Activated CD8-positive, alpha-beta memory T cell treated with anti-CD3 and anti-CD28 coated beads, Interleukin-2, amount 50 U/mL, for 24 hours (primary cell): Measurements from ENCODE around the gene DEPDC5.
"Not testable (repeated sequence)": the region's sequence is repeated elsewhere in the genome, so short reads cannot be mapped to it uniquely, and the experiment has no call there.

Source experiments
- DNase-seq: peaks from one replicate; pipeline ENCODE4 v3.0.0-alpha.2; 2020; ENCODE audit errors: extremely low read depth

DEPDC5 gene

DNA sequence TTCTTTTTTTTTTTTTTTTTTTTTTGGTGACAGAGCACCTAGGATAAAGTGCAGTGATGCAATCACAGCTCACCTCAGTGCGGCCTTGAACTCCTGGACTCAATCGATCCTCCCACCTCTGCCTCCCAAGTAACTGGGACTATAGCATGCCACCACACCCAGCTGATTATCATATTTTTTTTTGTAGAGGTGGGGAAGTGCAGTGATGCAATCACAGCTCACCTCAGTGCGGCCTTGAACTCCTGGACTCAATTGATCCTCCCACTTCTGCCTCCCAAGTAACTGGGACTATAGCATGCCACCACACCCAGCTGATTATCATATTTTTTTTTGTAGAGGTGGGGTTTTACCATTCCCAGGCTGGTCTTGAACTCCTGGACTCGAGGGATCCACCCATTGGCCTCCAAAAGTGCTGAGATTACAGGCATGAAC, 61.6 kb downstream of the DEPDC5 start:
- not testable (repeated sequence) for DNase-seq

DNA sequence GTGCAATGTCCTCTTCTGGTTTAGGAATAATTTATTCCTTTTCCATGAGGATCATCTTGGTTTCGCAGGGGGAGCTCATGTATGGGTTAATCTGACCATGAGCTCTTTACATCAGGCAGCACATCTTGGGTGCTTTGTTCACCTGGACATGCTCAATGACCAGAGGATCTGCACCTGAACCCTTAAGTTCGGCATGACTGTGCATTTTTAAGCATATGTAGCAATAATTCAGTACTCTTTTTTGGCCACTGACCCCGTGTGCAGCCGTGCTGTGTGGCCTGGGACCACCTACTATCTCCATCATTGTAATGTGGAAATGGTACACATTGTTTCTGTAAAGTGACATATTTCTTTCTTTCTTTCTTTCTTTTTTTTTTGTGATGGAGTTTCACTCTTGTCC, 62.9 kb downstream of the DEPDC5 start:
- no peak for DNase-seq

DNA sequence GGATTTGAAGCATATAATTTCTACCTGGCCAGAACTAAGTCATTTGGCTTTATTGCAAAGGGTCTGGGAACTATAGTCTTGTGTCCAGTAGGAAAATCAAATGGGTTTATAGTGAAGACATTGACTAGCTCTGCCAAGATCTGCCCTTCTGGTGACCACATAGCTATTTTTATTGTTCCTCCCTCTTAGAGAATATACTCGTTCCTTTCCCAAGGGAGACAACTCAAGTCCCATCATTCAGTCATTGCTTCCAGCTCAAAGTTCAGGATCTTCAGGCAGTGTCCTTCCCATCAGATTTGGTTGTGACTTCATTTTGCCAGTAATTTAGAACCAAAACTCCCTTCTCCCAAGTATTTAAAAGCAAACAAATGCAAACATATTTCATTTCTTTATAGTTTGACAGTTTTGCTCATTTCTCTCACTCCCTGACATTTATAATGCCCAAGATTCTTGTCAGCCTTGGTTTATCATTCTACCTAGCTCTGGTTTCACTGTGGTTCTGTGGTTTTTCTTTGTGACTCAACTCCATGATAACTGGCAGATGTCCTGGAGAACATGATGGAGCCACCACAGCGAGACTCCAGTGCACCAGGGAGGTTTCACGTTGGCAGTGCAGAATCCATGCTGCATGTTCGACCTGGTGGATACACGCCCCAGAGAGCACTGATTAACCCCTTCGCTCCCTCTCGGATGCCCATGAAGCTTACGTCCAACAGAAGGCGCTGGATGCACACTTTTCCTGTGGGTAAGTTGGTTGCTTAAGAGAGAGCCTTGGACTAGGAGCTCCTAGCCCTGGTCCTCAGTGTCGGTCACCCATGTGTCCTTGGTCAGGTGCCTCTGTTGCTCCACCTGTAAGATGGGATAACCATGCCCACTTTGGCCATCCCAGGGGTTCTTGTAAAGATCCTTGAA, 64.9 kb downstream of the DEPDC5 start:
- no peak for DNase-seq

DNA sequence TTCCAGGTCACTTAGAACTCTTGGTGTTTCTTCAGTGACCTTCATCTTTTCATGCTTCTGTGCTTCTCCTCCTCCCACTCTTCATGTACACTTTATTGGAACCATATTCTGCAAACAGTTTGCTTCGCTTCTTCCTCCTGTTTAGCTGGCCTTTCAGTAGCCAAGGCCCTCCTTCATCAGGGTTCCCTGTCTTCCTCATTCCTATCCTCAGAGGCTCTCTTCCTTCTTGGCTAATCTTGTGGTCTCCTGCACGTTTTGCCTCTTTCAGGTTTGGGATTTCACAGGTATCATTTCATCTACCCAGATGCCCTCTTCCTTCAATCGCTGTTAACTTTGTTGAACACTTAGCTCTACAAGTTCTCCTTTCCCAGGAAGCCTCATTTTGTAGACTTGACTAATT, 66.8 kb downstream of the DEPDC5 start:
- no peak for DNase-seq

DNA sequence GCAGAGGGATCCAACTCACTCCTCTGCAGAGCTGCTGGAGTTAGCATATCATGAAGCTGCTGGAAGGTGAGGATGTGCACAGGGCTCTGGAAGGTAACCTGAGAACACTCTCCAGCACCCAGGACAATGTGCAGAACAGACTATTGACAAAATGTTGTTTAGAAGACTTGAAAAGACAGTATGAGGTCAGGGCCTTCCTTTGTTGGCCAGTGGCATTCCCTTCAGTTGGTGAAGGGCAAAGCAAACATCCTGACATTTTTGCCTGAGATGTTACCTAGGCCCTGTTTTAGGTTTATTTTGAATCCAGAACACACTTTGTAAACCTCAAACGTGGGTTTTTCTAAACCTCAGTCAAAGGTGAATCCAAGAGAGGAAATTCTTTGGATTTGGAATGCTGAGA, 67.8 kb downstream of the DEPDC5 start:
- no peak for DNase-seq

DNA sequence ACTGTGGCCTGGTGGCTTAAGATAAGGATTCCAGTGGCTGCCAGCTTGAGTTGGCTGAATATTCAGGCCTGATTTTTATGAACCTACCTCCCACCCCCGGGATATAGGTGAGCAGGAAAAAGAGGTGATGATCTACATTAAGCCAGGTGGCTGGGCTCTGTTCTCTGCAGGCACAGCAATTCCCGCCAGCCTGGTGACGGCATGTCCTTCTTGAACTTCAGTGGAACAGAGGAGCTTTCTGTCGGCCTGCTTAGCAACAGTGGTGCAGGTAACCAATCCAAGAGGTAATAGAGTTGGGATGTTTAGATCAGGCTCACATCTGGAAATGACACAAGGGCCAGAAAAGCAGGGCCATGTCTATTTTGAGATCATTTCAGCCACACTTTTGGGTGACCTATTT, 68.7 kb downstream of the DEPDC5 start:
- no peak for DNase-seq

DNA sequence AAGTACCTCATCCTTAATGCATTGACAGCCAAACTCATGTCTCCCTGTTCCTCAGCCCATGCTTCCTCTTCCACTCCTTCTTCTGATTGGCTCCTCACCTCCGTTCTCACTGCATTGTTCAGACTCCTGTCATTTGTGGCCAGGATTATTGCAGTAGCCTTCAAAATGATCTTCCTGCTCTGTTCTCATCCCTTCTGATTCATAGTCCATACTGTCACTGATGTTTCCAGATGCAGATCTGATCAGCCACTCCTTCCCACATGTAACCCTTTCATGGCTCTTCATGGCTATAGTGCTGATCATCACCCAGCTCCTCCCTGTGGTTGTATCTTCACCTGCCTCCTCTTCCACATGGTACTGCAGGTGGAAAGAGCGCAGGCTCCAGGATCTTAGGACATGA, 71.7 kb downstream of the DEPDC5 start:
- no peak for DNase-seq

DNA sequence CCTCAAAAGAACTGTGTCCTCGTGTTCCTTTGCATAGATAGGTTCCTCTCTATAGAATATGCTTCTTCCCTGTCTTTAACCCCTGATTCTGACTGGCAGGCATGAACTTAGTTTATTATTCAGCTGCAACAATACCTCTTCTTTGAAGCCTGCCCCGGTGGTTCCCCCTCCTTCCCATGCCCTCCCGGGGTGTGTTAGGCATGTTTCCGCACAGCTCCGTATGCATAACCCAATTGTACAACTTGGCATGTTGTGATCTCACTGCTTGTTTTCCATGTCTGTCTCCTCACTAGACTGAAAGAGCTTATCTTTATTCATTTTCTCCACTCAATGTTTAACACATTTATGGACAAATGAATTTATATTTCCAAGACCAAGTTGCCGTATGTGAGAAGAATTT, 72.6 kb downstream of the DEPDC5 start:
- DNase-seq: no peak

DNA sequence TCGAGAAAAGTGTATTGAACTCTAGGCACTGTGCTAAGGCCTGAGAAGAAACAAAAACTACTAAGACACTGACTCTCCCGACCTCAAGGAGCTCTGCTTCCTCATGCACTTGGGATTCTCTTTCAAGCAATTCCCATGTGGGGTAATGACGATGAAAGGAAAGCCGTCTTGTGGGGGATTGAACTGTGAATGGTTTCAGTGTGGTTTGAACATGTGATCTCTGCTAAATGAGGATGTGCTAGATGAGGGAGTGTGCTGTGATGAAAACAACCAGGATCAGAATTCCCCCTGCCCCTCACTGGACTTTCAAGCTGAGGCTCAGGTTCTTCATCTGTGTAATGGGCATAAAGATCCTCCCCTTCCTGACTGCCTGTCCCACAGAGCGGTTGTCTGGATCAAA, 74.9 kb downstream of the DEPDC5 start:
- DNase-seq: no peak

DNA sequence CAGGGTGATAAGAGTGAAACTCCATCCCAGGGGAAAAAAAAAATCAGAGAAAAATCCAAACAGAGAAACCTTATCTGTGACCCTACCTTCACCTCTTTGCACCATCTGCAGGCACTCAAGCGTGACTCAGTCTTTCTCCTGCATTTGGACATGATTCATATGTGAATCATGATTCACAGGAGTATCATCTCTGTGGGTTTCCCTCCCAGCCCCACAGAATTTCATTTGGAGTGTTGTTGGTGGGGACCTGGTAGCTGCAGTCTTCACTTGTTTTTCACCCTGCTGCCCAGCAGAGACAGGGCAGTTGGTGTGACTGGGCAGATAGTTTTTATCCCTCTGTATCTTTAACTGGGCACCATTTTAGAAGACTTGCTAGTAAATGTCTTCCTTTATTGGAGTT, 75.7 kb downstream of the DEPDC5 start:
- peak; percentile 20 for DNase-seq

DNA sequence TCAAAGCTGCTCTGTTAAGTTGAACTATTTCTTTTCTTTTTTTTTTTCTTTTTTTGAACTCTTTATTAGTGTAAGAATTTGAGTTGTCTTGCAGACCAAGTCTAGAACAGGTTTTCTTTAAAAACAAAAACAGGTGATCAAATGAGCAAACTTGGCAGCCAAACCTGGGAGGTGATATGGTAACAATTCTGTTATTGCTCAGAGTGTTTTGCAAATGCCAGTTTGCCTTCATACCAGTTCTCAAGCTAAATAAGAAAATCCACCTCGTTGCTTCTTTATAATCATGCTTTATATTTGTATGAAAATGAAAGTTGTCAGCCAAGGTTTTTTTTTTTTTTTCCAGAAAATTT, 76.9 kb downstream of the DEPDC5 start:
- DNase-seq: no peak

DNA sequence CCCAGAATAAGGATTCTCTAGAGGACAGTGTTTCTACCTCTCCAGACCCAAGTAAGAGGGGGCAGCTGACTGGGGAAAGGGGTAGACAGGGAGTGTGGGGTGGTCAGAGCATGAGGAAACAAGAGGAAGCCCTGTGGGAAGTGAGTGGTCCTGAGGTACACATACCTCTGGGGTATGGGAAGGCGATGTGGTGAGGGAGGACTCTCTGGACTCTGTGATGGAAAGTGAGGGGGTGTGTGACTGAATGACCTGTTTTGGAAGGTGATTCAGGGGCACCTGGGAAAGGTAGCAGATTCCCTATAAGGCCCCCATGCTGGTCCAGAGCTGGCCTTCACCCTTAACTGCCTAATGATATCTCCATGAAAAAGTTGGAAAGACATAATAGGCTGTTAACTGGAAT, 80.1 kb downstream of the DEPDC5 start:
- no peak for DNase-seq

DNA sequence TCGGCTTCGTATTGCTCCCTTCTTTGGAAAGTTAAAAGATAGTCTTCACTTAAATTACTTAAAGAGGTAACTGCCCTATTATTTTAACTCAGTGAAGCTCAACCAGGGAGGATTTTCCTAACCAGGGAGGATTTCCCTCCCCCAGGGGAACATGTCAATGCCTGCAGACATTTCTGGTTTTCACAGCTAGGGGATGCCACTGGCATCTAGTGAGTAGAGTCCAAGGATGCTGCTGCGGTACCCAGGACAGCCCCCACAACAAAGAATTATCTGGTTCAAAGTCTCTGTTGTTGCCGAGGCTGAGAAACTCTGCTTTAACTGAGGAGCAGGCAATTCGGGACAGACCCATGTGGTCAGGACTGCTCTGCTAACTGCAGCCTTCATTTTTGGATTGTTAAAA, 82.2 kb downstream of the DEPDC5 start:
- DNase-seq: no peak

DNA sequence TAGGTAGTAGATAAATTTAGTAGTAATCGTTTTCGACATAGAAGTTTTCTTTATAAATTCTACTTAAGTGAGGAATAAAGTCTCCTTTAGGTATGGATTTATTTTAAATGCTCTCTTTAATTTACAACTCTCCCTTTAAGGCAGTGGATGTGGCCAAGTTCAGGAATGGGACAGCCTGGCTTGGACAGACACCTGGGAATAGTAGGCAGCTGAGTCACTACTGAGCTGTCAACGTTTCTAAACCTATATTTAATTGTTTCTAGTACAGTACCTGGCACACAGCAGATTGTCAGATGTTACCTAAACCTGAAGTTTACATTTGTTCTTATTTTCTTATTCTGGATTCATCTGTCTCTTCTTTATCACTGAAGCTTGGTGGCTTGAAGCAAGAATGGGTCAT, 85.1 kb downstream of the DEPDC5 start:
- no peak for DNase-seq

DNA sequence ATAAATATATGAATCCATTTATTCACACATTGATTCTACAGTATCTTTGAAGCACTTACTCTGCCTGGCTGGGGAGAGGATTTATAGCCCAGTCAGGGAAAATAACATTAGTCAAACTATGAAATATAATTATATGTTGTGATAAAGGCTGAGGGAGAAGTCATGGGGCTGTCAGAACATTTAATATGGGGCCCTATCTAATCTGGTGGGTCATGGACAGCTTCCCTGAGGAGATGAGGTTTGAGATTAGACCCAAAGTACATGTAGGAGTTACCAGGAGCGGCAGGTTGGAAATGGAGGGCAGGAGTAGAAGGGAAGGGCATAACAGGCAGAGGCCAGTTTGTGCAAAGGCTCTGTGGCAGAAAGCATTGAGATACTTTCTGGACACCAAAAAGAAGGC, 86.2 kb downstream of the DEPDC5 start:
- DNase-seq: no peak

DNA sequence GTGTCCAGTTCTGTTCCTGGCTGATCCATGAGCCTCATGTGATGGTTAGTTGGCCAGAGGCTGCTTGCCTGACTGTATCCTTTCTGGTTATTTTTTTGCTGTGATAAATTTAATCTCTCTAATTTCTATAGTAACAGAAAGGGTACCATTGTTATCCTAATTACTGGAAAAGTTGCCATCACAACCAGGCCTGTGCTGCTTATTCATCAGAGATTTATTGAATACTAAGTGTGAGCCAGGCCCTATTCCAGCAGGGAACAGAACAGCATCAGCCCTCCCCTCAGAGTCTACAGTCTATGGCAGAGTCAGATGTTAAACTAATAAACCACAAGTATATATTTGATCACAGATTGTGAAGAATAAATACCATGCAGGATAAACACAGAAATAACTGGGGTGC, 86.8 kb downstream of the DEPDC5 start:
- no peak for DNase-seq

DNA sequence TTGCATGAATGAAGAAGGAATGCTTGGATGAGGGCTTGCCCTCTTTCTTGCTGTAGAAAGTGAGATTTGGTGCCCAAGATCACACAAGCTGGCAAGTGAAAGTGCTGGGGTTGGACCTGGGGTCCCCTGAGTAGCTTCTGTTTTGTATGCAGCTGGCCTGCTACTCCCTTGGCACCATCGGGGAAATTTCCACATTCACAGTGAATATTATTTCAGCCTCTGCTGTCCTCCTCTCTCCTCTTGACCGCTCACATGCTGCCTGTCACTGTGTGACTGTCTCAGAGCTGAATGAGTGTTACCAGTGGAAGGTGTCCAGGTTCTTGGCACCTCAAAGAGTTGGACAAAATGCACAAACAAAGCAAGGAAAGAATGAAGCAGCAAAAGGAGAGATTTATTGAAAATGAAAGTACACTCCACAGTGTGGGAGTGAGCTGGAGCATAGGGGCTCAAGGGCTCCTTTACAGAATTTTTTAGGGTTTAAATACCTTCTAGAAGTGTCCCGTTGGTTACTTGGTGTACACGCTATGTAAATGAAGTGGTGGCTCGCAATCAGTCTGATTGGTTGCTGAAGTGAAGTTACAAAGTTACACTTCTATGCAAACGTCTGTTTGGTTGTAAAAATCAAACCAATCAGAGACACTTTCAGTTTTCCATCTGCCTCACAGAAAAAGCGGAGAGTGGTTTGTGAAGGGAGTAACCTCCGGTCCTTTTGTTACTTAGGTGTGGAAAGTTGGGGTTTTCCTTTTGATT, 87.4 kb downstream of the DEPDC5 start:
- no peak for DNase-seq

DNA sequence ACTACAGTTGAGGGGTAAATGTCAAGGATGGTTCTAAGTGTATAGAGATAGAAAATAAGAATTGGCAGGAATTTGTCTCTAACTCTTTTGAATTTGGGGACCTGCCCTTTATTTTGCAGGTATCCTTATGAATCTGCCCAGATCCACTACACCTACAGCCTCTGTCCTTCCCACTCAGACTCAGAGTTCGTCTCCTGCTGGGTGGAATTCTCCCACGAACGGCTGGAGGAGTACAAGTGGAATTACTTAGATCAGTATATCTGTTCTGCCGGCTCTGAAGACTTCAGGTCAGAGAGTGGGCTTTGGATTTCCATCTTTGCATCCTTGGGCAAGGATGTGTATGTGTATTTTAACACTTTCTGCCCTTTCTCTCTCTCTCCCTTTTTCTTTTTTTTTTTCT, 89.7 kb downstream of the DEPDC5 start:
- DNase-seq: no peak

DNA sequence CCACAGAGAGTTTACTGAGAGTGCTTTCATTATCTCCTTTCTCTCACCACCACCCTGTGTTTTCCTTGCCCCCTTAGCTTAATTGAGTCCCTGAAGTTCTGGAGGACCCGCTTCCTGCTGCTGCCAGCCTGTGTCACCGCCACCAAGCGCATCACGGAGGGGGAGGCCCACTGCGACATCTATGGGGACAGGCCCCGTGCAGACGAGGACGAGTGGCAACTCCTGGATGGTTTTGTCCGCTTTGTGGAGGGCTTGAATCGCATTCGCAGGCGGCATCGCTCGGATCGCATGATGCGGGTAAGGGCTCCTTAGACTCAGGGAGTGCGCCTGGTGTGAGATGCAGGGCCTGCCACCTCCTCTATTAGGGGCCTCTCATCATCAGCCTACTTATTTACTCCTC, 91.1 kb downstream of the DEPDC5 start:
- no peak for DNase-seq

DNA sequence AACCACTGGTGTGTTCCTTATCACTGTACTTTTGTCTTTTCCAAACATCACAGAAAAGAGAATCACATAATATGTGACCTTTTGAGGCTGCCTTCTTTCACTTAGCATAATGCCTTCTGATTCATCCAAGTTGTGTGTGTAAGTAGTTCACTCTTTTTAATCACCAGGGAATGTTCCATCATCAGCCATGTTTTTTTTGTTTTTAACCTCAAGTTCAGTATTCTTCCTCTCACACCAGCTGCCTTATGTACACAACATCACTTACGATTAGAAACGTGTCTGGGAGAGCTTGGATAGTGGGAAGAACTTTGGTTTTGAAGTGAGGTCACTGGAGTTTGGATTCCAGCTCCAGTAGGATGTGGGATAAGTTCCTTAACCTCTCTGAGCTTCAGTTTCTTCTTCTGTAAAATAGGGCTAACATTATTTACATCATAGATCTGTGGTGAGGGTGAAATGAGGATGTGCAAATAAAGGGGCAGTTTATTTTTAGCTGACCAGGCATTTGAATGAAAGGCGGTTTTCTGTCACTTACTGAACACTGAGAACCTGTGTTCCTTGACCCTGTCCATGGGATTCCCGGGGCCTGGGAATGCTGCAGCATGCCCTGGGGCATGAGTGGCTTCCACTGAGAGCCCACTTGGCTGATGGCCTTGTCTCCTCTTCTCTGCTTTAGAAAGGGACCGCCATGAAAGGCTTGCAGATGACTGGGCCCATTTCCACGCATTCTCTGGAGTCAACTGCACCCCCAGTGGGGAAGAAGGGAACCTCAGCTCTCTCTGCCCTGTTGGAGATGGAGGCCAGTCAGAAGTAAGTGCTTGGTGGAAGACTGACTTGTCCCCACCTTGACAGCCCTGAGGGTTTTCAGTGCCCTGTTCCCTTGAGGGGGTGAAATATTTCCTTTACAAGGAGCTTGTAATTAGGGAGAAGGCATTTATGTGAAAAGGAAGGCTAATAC, 92.6 kb downstream of the DEPDC5 start:
- no peak for DNase-seq

DNA sequence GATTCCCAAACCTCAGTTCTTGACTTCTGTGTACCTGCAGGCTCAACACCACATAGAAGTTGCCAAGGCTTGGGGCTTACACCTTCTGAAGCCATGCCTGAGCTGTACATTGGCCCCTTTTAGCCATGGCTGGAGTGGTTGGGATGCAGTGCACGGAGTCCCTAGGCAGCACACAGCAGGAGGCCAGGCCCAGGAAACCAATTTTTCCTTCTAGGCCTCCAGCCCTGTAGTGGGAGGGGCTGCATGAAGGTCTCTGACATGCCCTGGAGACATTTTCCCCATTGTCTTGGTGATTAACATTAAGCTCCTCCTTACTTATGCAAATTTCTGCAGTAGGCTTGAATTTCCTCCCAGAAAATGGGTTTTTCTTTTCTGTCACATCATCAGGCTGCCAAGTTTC, 94.6 kb downstream of the DEPDC5 start:
- DNase-seq: no peak

DNA sequence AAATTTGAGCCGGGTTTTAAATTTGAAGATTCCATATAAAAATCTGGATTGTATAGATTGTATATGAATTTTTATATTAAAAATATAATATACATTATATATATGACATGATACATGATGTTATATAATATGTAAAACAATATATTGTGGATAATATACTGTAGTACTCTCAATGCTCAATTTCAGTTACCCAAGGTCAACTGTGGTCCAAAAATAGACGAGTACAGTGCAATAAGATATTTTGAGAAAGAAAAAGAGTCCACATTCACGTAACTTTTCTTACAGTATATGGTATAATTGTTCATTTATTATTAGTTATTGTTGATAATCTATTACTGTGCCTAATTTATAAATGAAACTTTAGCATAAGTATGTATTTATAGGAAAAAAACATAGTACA, 96.3 kb downstream of the DEPDC5 start:
- no peak for DNase-seq
